ENCODE results near the gene LAMTOR2.
A peak's percentile ranks its signal among the peaks of the same experiment; 100 is the strongest.

The LAMTOR2 gene

DNA sequence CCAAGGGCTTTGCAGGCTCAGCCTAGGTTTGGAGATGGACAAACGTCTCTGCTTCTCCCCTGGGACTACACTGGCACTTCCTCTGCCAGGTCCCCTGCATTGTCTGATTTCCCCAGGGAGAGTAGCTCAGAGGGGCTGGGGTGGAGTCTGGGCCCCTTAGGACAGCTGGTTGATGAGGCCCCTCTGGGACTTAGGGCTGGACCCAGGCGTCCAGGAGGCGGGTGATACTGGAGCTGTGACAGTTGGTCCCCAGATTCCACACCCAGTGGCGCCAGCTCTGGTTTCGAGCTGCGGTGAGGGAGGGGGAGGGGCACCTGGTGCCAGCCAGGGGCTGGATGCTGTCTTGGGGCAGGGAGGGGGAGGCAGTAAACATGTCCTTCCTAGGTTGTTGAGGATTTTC, 35.1 kb downstream of the LAMTOR2 start:
- WGBS (ENCODE audit: extremely low coverage, insufficient coverage, insufficient read length): no CpG with 5 or more reads among the region's 6 CpGs
- Histone ChIP-seq H4K8ac (ENCODE audit: low read depth, low read length) (no peak overlapping the region), H3K27ac (ENCODE audit: low read depth, low read length) (no peak overlapping the region), H3K36me3 (ENCODE audit: control insufficient read depth in 1 of 2, insufficient read depth in 2 of 2, low read length in 2 of 2) (peaks cover 21 to 27% of the 10 kb centered on the region in 2 experiments), H3K4ac (ENCODE audit: low read depth, low read length) (peak overlapping the region; percentile 22), H4K12ac (ENCODE audit: low read depth, low read length) (no peak overlapping the region), H4K91ac (ENCODE audit: low read depth, low read length) (no peak overlapping the region), H2BK120ac (ENCODE audit: insufficient read depth, low read length, poor library complexity) (no peak overlapping the region), H3K4me3 (ENCODE audit: low read depth, low read length) (no peak overlapping the region), H3K79me1 (ENCODE audit: low read length) (peaks cover 12% of the 10 kb centered on the region), H2BK12ac (ENCODE audit: low read length) (no peak overlapping the region), H2AFZ (ENCODE audit: insufficient read depth, low read length, poor library complexity) (no peak overlapping the region), H2AK5ac (ENCODE audit: low read length) (no peak overlapping the region), H3K14ac (ENCODE audit: low read length) (no peak overlapping the region), H3K18ac (ENCODE audit: low read length) (no peak overlapping the region), H3K4me2 (ENCODE audit: low read length) (no peak overlapping the region), H3K9me3 (ENCODE audit: insufficient read depth, low read depth, low read length) (no peaks in the 10 kb centered on the region), H3K79me2 (ENCODE audit: control insufficient read depth, insufficient read depth, low read length, poor library complexity) (peaks cover 14% of the 10 kb centered on the region), H2BK5ac (ENCODE audit: low read depth, low read length, poor library complexity) (no peak overlapping the region), H3K4me1 (ENCODE audit: control insufficient read depth in 1 of 2, insufficient read depth in 2 of 2, low read length in 2 of 2) (peaks cover 18 to 28% of the 10 kb centered on the region in 2 experiments), H3K9ac (ENCODE audit: low read length) (no peak overlapping the region), H3K23ac (ENCODE audit: low read length) (no peak overlapping the region), H3K27me3 (ENCODE audit: insufficient read depth, low read length) (no peaks in the 10 kb centered on the region)
- DNase-seq: no peak

DNA sequence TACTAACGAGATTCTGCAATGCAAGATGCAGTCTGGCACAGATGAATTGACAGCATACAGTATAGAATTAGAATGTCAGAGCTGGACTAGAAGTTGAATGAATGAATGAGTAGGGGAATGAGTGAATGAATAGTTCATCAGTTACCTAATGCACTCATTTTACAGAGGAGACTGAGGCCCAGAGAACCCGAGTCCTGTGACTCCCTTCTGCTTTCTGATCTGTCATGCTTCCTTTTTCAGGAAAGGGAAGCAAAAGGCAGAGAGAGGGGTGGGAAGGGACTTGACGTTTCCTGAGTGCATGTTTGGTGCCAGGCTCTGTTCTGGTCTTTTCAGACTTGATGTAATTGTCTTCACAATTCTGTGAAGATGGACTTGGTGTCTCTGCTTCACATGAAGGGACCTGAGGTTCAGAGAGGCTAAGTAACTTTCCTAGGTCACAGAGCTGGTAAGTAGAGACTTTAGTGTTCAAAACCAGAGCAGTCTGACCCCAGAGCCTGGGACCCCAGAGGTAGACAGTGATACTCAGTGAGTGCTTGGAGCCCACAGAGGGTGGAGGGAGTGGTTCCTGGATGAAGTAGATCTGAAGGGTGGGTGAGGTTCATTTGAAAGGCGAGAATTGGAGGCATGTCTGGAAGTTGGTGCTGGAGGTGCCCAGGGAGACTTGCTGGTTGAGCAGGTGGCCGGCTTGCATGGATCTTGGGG, 35.7 kb downstream of the LAMTOR2 start:
- H2BK120ac ChIP-seq (ENCODE audit: insufficient read depth, low read length, poor library complexity): no peak overlapping the region
- H3K79me1 ChIP-seq (ENCODE audit: low read length): peaks cover 6% of the 10 kb centered on the region

GRCh38 chr1:156090840-156091188, 36.2 kb downstream of the LAMTOR2 start:
- no peak overlapping the region for H2BK120ac ChIP-seq (ENCODE audit: insufficient read depth, low read length, poor library complexity)
- H3K9ac ChIP-seq (ENCODE audit: low read length): no peak overlapping the region
- DNase-seq: peak; percentile 86 to 95
- no peak overlapping the region for H3K23ac ChIP-seq (ENCODE audit: low read length)
- H3K18ac ChIP-seq (ENCODE audit: low read length): peak overlapping the region; percentile 20
- no peak overlapping the region for H3K4me2 ChIP-seq (ENCODE audit: low read length)
- no peak overlapping the region for H2BK5ac ChIP-seq (ENCODE audit: low read depth, low read length, poor library complexity)
- peak overlapping the region; percentile 41 for H3K4ac ChIP-seq (ENCODE audit: low read depth, low read length)
- peaks cover 8% of the 10 kb centered on the region for H3K79me2 ChIP-seq (ENCODE audit: control insufficient read depth, insufficient read depth, low read length, poor library complexity)
- no peak overlapping the region for H3K27ac ChIP-seq (ENCODE audit: low read depth, low read length)
- no CpG with 5 or more reads among the region's 14 CpGs for WGBS (ENCODE audit: extremely low coverage, insufficient coverage, insufficient read length)
- H3K14ac ChIP-seq (ENCODE audit: low read length): no peak overlapping the region
- no peak overlapping the region for H2BK12ac ChIP-seq (ENCODE audit: low read length)
- no peaks in the 10 kb centered on the region for H3K27me3 ChIP-seq (ENCODE audit: insufficient read depth, low read length)
- H2AK5ac ChIP-seq (ENCODE audit: low read length): no peak overlapping the region
- H2AFZ ChIP-seq (ENCODE audit: insufficient read depth, low read length, poor library complexity): no peak overlapping the region
- H3K36me3 ChIP-seq (ENCODE audit: control insufficient read depth in 1 of 2, insufficient read depth in 2 of 2, low read length in 2 of 2): peaks cover 24 to 29% of the 10 kb centered on the region in 2 experiments
- no peaks in the 10 kb centered on the region for H3K9me3 ChIP-seq (ENCODE audit: insufficient read depth, low read depth, low read length)
- H3K4me1 ChIP-seq (ENCODE audit: control insufficient read depth in 1 of 2, insufficient read depth in 2 of 2, low read length in 2 of 2): peaks cover 13 to 21% of the 10 kb centered on the region in 2 experiments
- H3K4me3 ChIP-seq (ENCODE audit: low read depth, low read length): no peak overlapping the region
- no peak overlapping the region for H4K8ac ChIP-seq (ENCODE audit: low read depth, low read length)
- no peak overlapping the region for H4K12ac ChIP-seq (ENCODE audit: low read depth, low read length)
- H3K79me1 ChIP-seq (ENCODE audit: low read length): peaks cover 5% of the 10 kb centered on the region
- H4K91ac ChIP-seq (ENCODE audit: low read depth, low read length): no peak overlapping the region

More for the DNA sequence above, 35.7 kb downstream of the LAMTOR2 start:
- H4K8ac ChIP-seq (ENCODE audit: low read depth, low read length): no peak overlapping the region
- H3K27ac ChIP-seq (ENCODE audit: low read depth, low read length): no peak overlapping the region
- no peak overlapping the region for H3K4me3 ChIP-seq (ENCODE audit: low read depth, low read length)
- no peaks in the 10 kb centered on the region for H3K9me3 ChIP-seq (ENCODE audit: insufficient read depth, low read depth, low read length)
- no peak overlapping the region for H3K4ac ChIP-seq (ENCODE audit: low read depth, low read length)
- H3K4me2 ChIP-seq (ENCODE audit: low read length): no peak overlapping the region
- DNase-seq: no peak
- no peak overlapping the region for H4K12ac ChIP-seq (ENCODE audit: low read depth, low read length)
- no peak overlapping the region for H2BK5ac ChIP-seq (ENCODE audit: low read depth, low read length, poor library complexity)
- no peak overlapping the region for H2AFZ ChIP-seq (ENCODE audit: insufficient read depth, low read length, poor library complexity)
- no peak overlapping the region for H2BK12ac ChIP-seq (ENCODE audit: low read length)
- no peak overlapping the region for H2AK5ac ChIP-seq (ENCODE audit: low read length)
- no peak overlapping the region for H3K9ac ChIP-seq (ENCODE audit: low read length)
- H3K36me3 ChIP-seq (ENCODE audit: control insufficient read depth in 1 of 2, insufficient read depth in 2 of 2, low read length in 2 of 2): peaks cover 21 to 27% of the 10 kb centered on the region in 2 experiments
- H3K23ac ChIP-seq (ENCODE audit: low read length): no peak overlapping the region
- WGBS (ENCODE audit: extremely low coverage, insufficient coverage, insufficient read length): no CpG with 5 or more reads among the region's 5 CpGs
- no peak overlapping the region for H3K18ac ChIP-seq (ENCODE audit: low read length)
- peaks cover 8% of the 10 kb centered on the region for H3K79me2 ChIP-seq (ENCODE audit: control insufficient read depth, insufficient read depth, low read length, poor library complexity)
- no peaks in the 10 kb centered on the region for H3K27me3 ChIP-seq (ENCODE audit: insufficient read depth, low read length)
- H3K4me1 ChIP-seq (ENCODE audit: control insufficient read depth in 1 of 2, insufficient read depth in 2 of 2, low read length in 2 of 2): peaks cover 13 to 22% of the 10 kb centered on the region in 2 experiments
- no peak overlapping the region for H4K91ac ChIP-seq (ENCODE audit: low read depth, low read length)
- no peak overlapping the region for H3K14ac ChIP-seq (ENCODE audit: low read length)

- WGBS (ENCODE audit: extremely low coverage, insufficient coverage, insufficient read length): no CpG with 5 or more reads among the region's 2 CpGs
- H3K4me2 ChIP-seq (ENCODE audit: low read length): no peak overlapping the region
- peaks cover 4% of the 10 kb centered on the region for H3K79me1 ChIP-seq (ENCODE audit: low read length)
These were observed 37.0 kb downstream of the LAMTOR2 start for GRCh38 chr1:156091610-156092009.

More at GRCh38 chr1:156091610-156092009, 37.0 kb downstream of the LAMTOR2 start:
- H4K8ac ChIP-seq (ENCODE audit: low read depth, low read length): no peak overlapping the region
- H3K4ac ChIP-seq (ENCODE audit: low read depth, low read length): no peak overlapping the region
- H3K27ac ChIP-seq (ENCODE audit: low read depth, low read length): no peak overlapping the region
- no peak overlapping the region for H3K14ac ChIP-seq (ENCODE audit: low read length)
- H3K36me3 ChIP-seq (ENCODE audit: control insufficient read depth in 1 of 2, insufficient read depth in 2 of 2, low read length in 2 of 2): peaks cover 28 to 29% of the 10 kb centered on the region in 2 experiments
- H3K9me3 ChIP-seq (ENCODE audit: insufficient read depth, low read depth, low read length): no peaks in the 10 kb centered on the region
- H3K79me2 ChIP-seq (ENCODE audit: control insufficient read depth, insufficient read depth, low read length, poor library complexity): peaks cover 8% of the 10 kb centered on the region
- no peak overlapping the region for H3K4me3 ChIP-seq (ENCODE audit: low read depth, low read length)
- H4K91ac ChIP-seq (ENCODE audit: low read depth, low read length): no peak overlapping the region
- H3K9ac ChIP-seq (ENCODE audit: low read length): no peak overlapping the region
- H2AFZ ChIP-seq (ENCODE audit: insufficient read depth, low read length, poor library complexity): no peak overlapping the region
- H2AK5ac ChIP-seq (ENCODE audit: low read length): no peak overlapping the region
- H3K4me1 ChIP-seq (ENCODE audit: control insufficient read depth in 1 of 2, insufficient read depth in 2 of 2, low read length in 2 of 2): peaks cover 17 to 23% of the 10 kb centered on the region in 2 experiments
- H3K27me3 ChIP-seq (ENCODE audit: insufficient read depth, low read length): no peaks in the 10 kb centered on the region
- H4K12ac ChIP-seq (ENCODE audit: low read depth, low read length): no peak overlapping the region
- H2BK120ac ChIP-seq (ENCODE audit: insufficient read depth, low read length, poor library complexity): no peak overlapping the region
- no peak overlapping the region for H2BK12ac ChIP-seq (ENCODE audit: low read length)
- H3K18ac ChIP-seq (ENCODE audit: low read length): no peak overlapping the region
- DNase-seq: no peak
- no peak overlapping the region for H2BK5ac ChIP-seq (ENCODE audit: low read depth, low read length, poor library complexity)
- H3K23ac ChIP-seq (ENCODE audit: low read length): no peak overlapping the region
